Measurements from ENCODE around the gene SLC23A2.
A peak's percentile ranks its signal among the peaks of the same experiment; 100 is the strongest.
"Not testable (repeated sequence)": the region's sequence is repeated elsewhere in the genome, so short reads cannot be mapped to it uniquely, and the experiment has no call there.

SLC23A2 gene

GRCh38 chr20:5028258-5029059 is 27.1 kb upstream of the SLC23A2 start:
- not testable (repeated sequence) for H3K9me3 Mint-ChIP-seq; ATAC-seq (ENCODE audit: low read depth); H3K4me3 Mint-ChIP-seq; H3K4me1 Mint-ChIP-seq; H3K36me3 Mint-ChIP-seq; H3K27me3 Mint-ChIP-seq; H3K27ac Mint-ChIP-seq; DNase-seq (ENCODE audit: low spot score in 2 of 2)

- no peaks in the 10 kb centered on the region for H3K36me3 Mint-ChIP-seq
- H3K27ac Mint-ChIP-seq: no peak overlapping the region
- no peaks in the 10 kb centered on the region for H3K27me3 Mint-ChIP-seq
- ATAC-seq (ENCODE audit: low read depth) (no peak), DNase-seq (ENCODE audit: low spot score in 2 of 2) (no peak)
- H3K9me3 Mint-ChIP-seq: no peaks in the 10 kb centered on the region
- no peak overlapping the region for H3K4me3 Mint-ChIP-seq
- H3K4me1 Mint-ChIP-seq: no peaks in the 10 kb centered on the region
Measured at GRCh38 chr20:5024982-5025381, 23.7 kb upstream of the SLC23A2 start.

DNA sequence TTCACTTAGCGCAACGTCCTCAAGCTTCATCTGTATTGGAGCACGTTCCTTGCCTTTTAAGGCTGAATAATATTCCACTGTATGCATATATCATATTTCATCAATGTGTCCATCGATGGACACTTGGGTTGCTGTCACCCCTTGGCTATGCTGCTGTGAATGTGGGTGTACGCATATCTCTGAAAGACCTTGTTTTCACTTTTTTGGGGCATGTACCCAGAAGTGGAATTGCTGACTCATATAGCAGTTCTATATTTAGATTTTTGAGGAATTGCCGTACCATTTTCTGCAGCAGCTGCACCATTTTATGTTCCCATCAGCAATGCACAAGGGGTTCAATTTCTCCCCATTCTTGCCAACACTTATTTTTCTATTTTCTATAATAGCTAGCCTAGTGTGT is 22.8 kb upstream of the SLC23A2 start:
- Mint-ChIP-seq H3K27ac (no peak overlapping the region), H3K27me3 (no peaks in the 10 kb centered on the region), H3K9me3 (no peaks in the 10 kb centered on the region), H3K36me3 (no peaks in the 10 kb centered on the region), H3K4me1 (no peaks in the 10 kb centered on the region), H3K4me3 (no peak overlapping the region)
- no peak for ATAC-seq (ENCODE audit: low read depth)
- DNase-seq (ENCODE audit: low spot score in 2 of 2): no peak

DNA sequence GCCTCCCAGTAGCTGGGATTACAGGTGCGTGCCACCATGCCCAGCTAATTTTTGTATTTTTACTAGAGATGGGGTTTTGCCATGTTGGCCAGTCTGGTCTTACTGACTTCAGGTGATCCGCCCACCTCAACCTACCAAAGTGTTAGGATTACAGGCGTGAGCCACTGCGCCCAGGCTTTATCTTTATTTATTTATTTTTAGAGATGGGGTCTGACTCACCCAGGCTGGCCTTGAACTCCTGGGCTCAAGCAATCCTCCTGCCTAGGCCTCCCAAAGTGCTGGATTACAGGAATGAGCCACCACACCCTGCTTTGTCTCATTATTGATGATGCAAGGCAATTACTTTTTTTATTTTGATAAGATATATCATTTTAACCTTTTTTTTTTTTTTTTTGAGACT is 21.9 kb upstream of the SLC23A2 start:
- DNase-seq (ENCODE audit: low spot score in 2 of 2): not testable (repeated sequence)

GRCh38 chr20:5020760-5021159 is 19.4 kb upstream of the SLC23A2 start:
- no peak overlapping the region for H3K4me3 Mint-ChIP-seq
- H3K36me3 Mint-ChIP-seq: no peaks in the 10 kb centered on the region
- H3K27ac Mint-ChIP-seq: no peak overlapping the region
- ATAC-seq (ENCODE audit: low read depth): no peak
- no peaks in the 10 kb centered on the region for H3K27me3 Mint-ChIP-seq
- no peaks in the 10 kb centered on the region for H3K9me3 Mint-ChIP-seq
- no peak for DNase-seq (ENCODE audit: low spot score in 2 of 2)
- no peaks in the 10 kb centered on the region for H3K4me1 Mint-ChIP-seq

More for the DNA sequence above, 21.9 kb upstream of the SLC23A2 start:
- H3K4me1 Mint-ChIP-seq; H3K4me3 Mint-ChIP-seq; H3K36me3 Mint-ChIP-seq; ATAC-seq (ENCODE audit: low read depth); H3K27me3 Mint-ChIP-seq; H3K27ac Mint-ChIP-seq; H3K9me3 Mint-ChIP-seq: not testable (repeated sequence)

GRCh38 chr20:5013682-5014447 is 12.6 kb upstream of the SLC23A2 start:
- ATAC-seq (ENCODE audit: low read depth) (no peak), DNase-seq (ENCODE audit: low spot score in 2 of 2) (no peak)
- peaks cover 6% of the 10 kb centered on the region for H3K4me1 Mint-ChIP-seq
- no peaks in the 10 kb centered on the region for H3K36me3 Mint-ChIP-seq
- H3K27ac Mint-ChIP-seq: no peak overlapping the region
- H3K9me3 Mint-ChIP-seq: no peaks in the 10 kb centered on the region
- no peaks in the 10 kb centered on the region for H3K27me3 Mint-ChIP-seq
- H3K4me3 Mint-ChIP-seq: no peak overlapping the region

GRCh38 chr20:5008759-5009158 is 7.4 kb upstream of the SLC23A2 start:
- Mint-ChIP-seq H3K4me3 (peak overlapping the region; percentile 0), H3K27me3 (no peaks in the 10 kb centered on the region), H3K36me3 (no peaks in the 10 kb centered on the region), H3K27ac (no peak overlapping the region), H3K4me1 (peaks cover 15% of the 10 kb centered on the region), H3K9me3 (no peaks in the 10 kb centered on the region)
- DNase-seq (ENCODE audit: low spot score in 2 of 2) (no peak), ATAC-seq (ENCODE audit: low read depth) (no peak)

- H3K36me3 Mint-ChIP-seq: no peaks in the 10 kb centered on the region
- H3K4me1 Mint-ChIP-seq: peaks cover 22% of the 10 kb centered on the region
- no peak for DNase-seq (ENCODE audit: low spot score in 2 of 2)
- no peak for ATAC-seq (ENCODE audit: low read depth)
- H3K27ac Mint-ChIP-seq: no peak overlapping the region
- no peaks in the 10 kb centered on the region for H3K9me3 Mint-ChIP-seq
- H3K4me3 Mint-ChIP-seq: no peak overlapping the region
- H3K27me3 Mint-ChIP-seq: no peaks in the 10 kb centered on the region
Measured at GRCh38 chr20:5005326-5005725, 4.0 kb upstream of the SLC23A2 start.

GRCh38 chr20:5004825-5005224 is 3.5 kb upstream of the SLC23A2 start:
- ATAC-seq (ENCODE audit: low read depth); H3K27ac Mint-ChIP-seq; H3K9me3 Mint-ChIP-seq; H3K36me3 Mint-ChIP-seq; H3K4me3 Mint-ChIP-seq; DNase-seq (ENCODE audit: low spot score in 2 of 2); H3K27me3 Mint-ChIP-seq: not testable (repeated sequence)
- peaks cover 26% of the 10 kb centered on the region for H3K4me1 Mint-ChIP-seq

GRCh38 chr20:5003626-5004025 is 2.3 kb upstream of the SLC23A2 start:
- Mint-ChIP-seq H3K27me3 (no peaks in the 10 kb centered on the region), H3K27ac (no peak overlapping the region)

DNA sequence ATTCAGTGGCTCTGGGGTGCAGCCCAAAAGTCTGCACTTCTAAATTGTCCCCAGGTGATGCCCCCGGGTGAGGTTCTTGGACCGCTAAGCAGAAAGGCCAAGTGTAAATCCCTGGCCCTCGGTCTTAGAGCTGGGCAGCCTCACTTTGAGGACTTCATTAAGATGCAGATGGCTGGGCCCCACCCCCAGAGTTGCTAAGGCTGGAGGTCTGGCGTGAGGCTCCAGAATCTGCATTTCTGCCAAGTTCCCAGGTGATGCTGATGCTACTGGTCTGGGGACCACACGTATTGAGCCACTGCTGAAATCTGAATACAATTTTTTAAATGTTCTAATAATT is 735 bp upstream of the SLC23A2 start:
- Mint-ChIP-seq H3K27me3 (no peaks in the 10 kb centered on the region), H3K27ac (peak overlapping the region; percentile 92), H3K4me1 (peaks cover 27% of the 10 kb centered on the region), H3K4me3 (peak overlapping the region; percentile 100), H3K36me3 (no peaks in the 10 kb centered on the region), H3K9me3 (no peaks in the 10 kb centered on the region)
- ATAC-seq (ENCODE audit: low read depth) (no peak), DNase-seq (ENCODE audit: low spot score in 2 of 2) (no peak)

More at GRCh38 chr20:5003626-5004025, 2.3 kb upstream of the SLC23A2 start:
- peaks cover 22% of the 10 kb centered on the region for H3K4me1 Mint-ChIP-seq
- H3K36me3 Mint-ChIP-seq: no peaks in the 10 kb centered on the region
- H3K9me3 Mint-ChIP-seq: no peaks in the 10 kb centered on the region
- no peak for DNase-seq (ENCODE audit: low spot score in 2 of 2)
- H3K4me3 Mint-ChIP-seq: no peak overlapping the region
- ATAC-seq (ENCODE audit: low read depth): no peak

GRCh38 chr20:5000263-5001173 is 792 bp downstream of the SLC23A2 start:
- ATAC-seq (ENCODE audit: low read depth): peak; percentile 36
- peaks cover 35% of the 10 kb centered on the region for H3K4me1 Mint-ChIP-seq
- no peaks in the 10 kb centered on the region for H3K27me3 Mint-ChIP-seq
- peak overlapping the region; percentile 88 for H3K27ac Mint-ChIP-seq
- peak overlapping the region; percentile 93 for H3K4me3 Mint-ChIP-seq
- H3K9me3 Mint-ChIP-seq: no peaks in the 10 kb centered on the region
- H3K36me3 Mint-ChIP-seq: no peaks in the 10 kb centered on the region
- DNase-seq (ENCODE audit: low spot score in 2 of 2): no peak

- peaks cover 3% of the 10 kb centered on the region for H3K36me3 Mint-ChIP-seq
- peak overlapping the region; percentile 93 for H3K4me3 Mint-ChIP-seq
- peak overlapping the region; percentile 88 for H3K27ac Mint-ChIP-seq
- ATAC-seq (ENCODE audit: low read depth): peak; percentile 16
- no peaks in the 10 kb centered on the region for H3K9me3 Mint-ChIP-seq
- no peak for DNase-seq (ENCODE audit: low spot score in 2 of 2)
- peaks cover 42% of the 10 kb centered on the region for H3K4me1 Mint-ChIP-seq
- H3K27me3 Mint-ChIP-seq: no peaks in the 10 kb centered on the region
Measured at GRCh38 chr20:4999788-5000187, 1.5 kb downstream of the SLC23A2 start.

DNA sequence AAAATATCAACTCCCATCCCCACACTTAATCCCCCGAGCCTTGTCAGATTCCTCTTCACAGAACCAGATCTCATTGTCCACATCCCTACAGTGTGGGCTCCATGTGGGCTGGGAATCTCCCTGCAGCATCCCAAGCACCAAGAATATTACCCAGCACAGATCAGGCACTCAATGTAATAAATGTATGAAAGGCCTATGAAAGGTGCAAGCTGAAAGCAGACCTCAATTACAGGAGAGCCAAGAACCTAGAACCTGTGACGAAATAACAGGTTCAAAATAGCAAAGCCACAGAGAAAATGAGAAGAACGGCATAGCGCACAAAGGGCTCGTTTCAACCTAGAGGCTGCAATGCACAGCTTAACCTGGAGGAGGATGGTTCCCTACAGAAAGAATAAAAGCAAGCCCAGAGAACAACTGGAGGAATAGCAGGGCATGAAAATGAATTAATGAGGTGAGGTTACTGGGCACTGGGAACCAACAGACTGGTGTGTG is 3.1 kb downstream of the SLC23A2 start:
- DNase-seq (ENCODE audit: low spot score in 2 of 2): no peak
- peak overlapping the region; percentile 71 for H3K4me3 Mint-ChIP-seq
- peak overlapping the region; percentile 90 for H3K27ac Mint-ChIP-seq
- H3K9me3 Mint-ChIP-seq: no peaks in the 10 kb centered on the region
- peaks cover 4% of the 10 kb centered on the region for H3K36me3 Mint-ChIP-seq
- H3K4me1 Mint-ChIP-seq: peaks cover 50% of the 10 kb centered on the region
- no peaks in the 10 kb centered on the region for H3K27me3 Mint-ChIP-seq
- peak; percentile 59 for ATAC-seq (ENCODE audit: low read depth)

Data from memory B cell (primary cell).